ENCODE results near the gene COL16A1. TPM values are rescaled to one million over a fixed set of nuclear protein-coding genes. Genes with fewer than 3 reads are reported as not detected.

The COL16A1 gene
- total RNA-seq, 4 donors from 2014 or later: 76.5 to 292 (median 177) TPM

GRCh38 chr1:31666263-31666963 lies 37.4 kb downstream of the COL16A1 start:
- no peak for TF ChIP-seq POLR2A (IDR thresholded peaks at IDR 0.05)
- no peak for TF ChIP-seq CTCF (IDR thresholded peaks at IDR 0.05)
- peak overlapping the region in 1 of 2 donors; percentile 47 for H3K27ac ChIP-seq
- no peaks in the 10 kb centered on the region for H3K36me3 ChIP-seq
- intact Hi-C loops (cut with DNase I; ENCODE audit: low total_unique reads): loop anchor here (5.0 kb wide), 1 partner anchor 121 kb away; no protein-coding TSS in a partner anchor
- no peak overlapping the region for H3K4me3 ChIP-seq
- H3K27me3 ChIP-seq: no peaks in the 10 kb centered on the region
- no peaks in the 10 kb centered on the region for H3K9me3 ChIP-seq
- H3K4me1 ChIP-seq: peaks cover 8 to 20% of the 10 kb centered on the region in 2 donors
- no peak for DNase-seq

DNA sequence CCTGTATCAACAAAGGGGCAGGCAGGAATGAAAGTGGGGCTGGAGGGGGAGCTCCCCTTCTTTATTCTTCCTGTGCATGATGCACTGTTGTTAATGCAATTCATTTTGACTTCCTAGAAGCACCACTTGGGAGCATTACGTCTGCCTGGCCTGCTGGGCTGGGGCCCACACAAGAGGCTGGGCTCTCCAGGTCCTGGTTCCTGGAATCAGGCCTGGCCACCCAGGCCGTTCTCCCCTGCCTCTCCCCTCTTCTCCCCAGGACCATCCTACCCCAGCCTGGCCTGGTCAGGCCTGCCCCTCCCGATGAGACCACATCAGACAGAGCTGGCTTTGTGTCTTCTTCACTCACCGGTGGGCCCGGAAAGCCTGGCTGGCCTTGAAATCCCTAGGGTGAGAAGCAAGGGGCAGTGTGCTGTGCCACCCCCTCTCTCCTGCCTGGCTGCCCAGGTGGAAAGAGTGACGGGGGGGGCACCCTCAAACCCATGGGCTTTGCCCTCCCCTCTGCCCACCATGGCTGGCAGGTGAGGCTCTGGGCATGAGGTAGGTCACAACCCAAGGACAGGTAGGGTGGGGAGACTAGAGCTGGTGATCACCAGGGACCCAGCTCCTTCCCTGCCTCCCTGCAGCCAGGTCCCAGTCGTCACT lies 38.5 kb downstream of the COL16A1 start:
- no peak for DNase-seq
- intact Hi-C loops (cut with DNase I; ENCODE audit: low total_unique reads): loop anchor here (2.0 to 5.0 kb wide), 2 partner anchors 47 to 122 kb away; no protein-coding TSS in a partner anchor
- no peaks in the 10 kb centered on the region for H3K36me3 ChIP-seq
- peaks cover under 1 to 15% of the 10 kb centered on the region in 2 donors for H3K4me1 ChIP-seq
- no peaks in the 10 kb centered on the region for H3K9me3 ChIP-seq
- no peaks in the 10 kb centered on the region for H3K27me3 ChIP-seq
- no peak overlapping the region for H3K4me3 ChIP-seq
- no peak for TF ChIP-seq CTCF (IDR thresholded peaks at IDR 0.05)
- no peak for TF ChIP-seq POLR2A (IDR thresholded peaks at IDR 0.05)
- no peak overlapping the region for H3K27ac ChIP-seq

DNA sequence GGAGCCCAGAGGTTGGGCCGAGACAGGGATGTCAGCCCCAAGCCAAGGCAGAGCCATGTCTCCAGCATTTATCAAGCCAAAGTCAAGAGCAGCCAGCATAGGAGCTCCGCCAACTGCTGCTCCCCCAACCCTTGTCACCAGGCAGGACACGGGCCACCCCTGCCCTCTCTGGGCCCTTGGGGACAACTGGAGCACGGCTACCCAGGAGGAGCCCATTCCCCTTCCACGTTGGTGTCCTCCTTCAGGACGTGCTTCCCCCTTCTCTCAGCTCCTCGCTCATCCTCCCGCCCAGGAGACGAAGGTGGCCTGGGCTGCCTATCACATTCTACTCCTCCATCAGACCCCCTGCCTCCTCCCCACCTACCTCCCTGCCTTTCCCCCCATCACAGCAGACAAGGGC lies 39.3 kb downstream of the COL16A1 start:
- Histone ChIP-seq H3K4me3 (no peak overlapping the region), H3K27me3 (no peaks in the 10 kb centered on the region), H3K4me1 (peaks cover 0 to 8% of the 10 kb centered on the region in 2 donors), H3K27ac (no peak overlapping the region), H3K9me3 (no peaks in the 10 kb centered on the region), H3K36me3 (no peaks in the 10 kb centered on the region)
- no peak for DNase-seq
- no peak for TF ChIP-seq POLR2A (IDR thresholded peaks at IDR 0.05)
- TF ChIP-seq CTCF (IDR thresholded peaks at IDR 0.05): no peak
- intact Hi-C loops (cut with DNase I; ENCODE audit: low total_unique reads): loop anchor here (2.0 kb wide), 1 partner anchor 48 kb away; no protein-coding TSS in a partner anchor

DNA sequence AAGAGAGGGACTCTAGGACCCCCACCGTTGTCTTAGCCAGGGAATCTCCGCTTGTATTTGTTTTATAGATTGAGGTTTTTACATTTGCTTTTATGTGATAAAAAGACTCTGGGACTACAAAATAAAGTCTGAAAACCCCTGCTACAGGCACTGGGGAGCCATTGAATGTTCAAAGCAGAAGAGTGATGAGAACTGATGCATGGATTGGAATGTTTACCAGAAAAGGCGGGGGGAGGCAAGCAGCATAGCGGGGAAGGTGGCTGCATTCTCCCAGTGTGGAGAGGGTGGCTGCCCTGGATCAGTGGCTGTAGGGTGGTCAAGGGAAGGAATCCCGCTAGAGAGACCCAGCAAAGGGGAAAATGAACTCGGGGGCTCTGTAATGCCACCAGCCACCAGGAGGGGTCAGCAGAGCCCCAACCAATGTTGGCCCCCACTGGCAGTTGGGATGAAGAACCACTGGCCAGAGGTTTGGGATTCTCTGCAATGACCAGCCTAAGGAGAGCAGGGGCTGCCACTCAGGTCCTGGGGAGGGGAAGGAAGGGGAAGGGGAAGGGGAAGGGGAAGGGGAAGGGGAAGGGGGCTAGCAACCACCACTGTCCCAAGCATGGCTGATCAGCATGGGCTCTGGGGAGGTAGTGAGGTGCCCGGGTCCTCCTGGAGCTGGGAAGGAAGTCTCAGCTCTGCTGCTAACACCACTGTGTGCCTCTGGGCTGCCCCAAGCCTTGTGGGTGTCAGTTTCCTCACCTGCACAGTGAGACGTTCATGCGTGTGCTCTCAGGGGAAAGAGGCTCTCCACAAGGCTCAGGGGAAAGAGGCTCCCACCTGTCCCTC lies 40.0 kb downstream of the COL16A1 start:
- H3K36me3 ChIP-seq: no peaks in the 10 kb centered on the region
- DNase-seq: peak; percentile 65 to 74
- no peak overlapping the region for H3K4me3 ChIP-seq
- peak; percentile 87 to 99 (median 97) for TF ChIP-seq CTCF (IDR thresholded peaks at IDR 0.05)
- no peak for TF ChIP-seq POLR2A (IDR thresholded peaks at IDR 0.05)
- no peaks in the 10 kb centered on the region for H3K27me3 ChIP-seq
- H3K4me1 ChIP-seq: peaks cover 0 to 1% of the 10 kb centered on the region in 2 donors
- intact Hi-C loops (cut with DNase I; ENCODE audit: low total_unique reads): loop anchor here (2.0 kb wide), 1 partner anchor 49 kb away; no protein-coding TSS in a partner anchor
- no peaks in the 10 kb centered on the region for H3K9me3 ChIP-seq
- H3K27ac ChIP-seq: no peak overlapping the region

All from uterus (tissue), 4 donors.